SK-N-SH treated with all-trans-retinoic acid at 6 μM for 48 hours (cell line): ENCODE results near the gene ADAM17.
"Not testable (repeated sequence)": the region's sequence is repeated elsewhere in the genome, so short reads cannot be mapped to it uniquely, and the experiment has no call there.

Experiments
- ATAC-seq: fragments of 200-7000 bp; cut with Tn5 transposase; 3 replicates; pipeline ENCODE4 v1.9.1; 2020; ENCODE audit warnings: mild to moderate bottlenecking, moderate library complexity
- ARNTL ChIP-seq: fragments of 450-650 bp; formaldehyde crosslinking; IDR thresholded peaks from 2 replicates; pipeline ENCODE4 v1.5.0; 2020; ENCODE audit warnings: low read depth, mild to moderate bottlenecking, moderate library complexity, borderline replicate concordance
- BACH2 ChIP-seq: fragments of 250-450 bp; sonication (Bioruptor Pico); IDR thresholded peaks from 2 replicates; pipeline ENCODE4 v1.9.0; 2021; ENCODE audit warnings: mild to moderate bottlenecking, borderline replicate concordance
- CSDC2 ChIP-seq: fragments of 250-450 bp; sonication (Bioruptor Pico); IDR thresholded peaks from 2 replicates; pipeline ENCODE4 v1.5.0; 2020; ENCODE audit warnings: mild to moderate bottlenecking, moderate library complexity
- ESRRG ChIP-seq: fragments of 250-450 bp; sonication (Bioruptor Pico); IDR thresholded peaks from 2 replicates; pipeline ENCODE4 v1.6.1; 2021; ENCODE audit warnings: mild to moderate bottlenecking
- GLIS3 ChIP-seq: fragments of 250-450 bp; sonication (Bioruptor Pico); IDR thresholded peaks from 2 replicates; pipeline ENCODE4 v1.5.0; 2020; ENCODE audit warnings: mild to moderate bottlenecking, moderate library complexity
- ISL1 ChIP-seq: fragments of 250-450 bp; sonication (Bioruptor Pico); IDR thresholded peaks from 2 replicates; pipeline ENCODE4 v2.1.2; 2022; ENCODE audit warnings: mild to moderate bottlenecking, moderate library complexity
- OSR1 ChIP-seq: fragments of 250-450 bp; sonication (Bioruptor Pico); IDR thresholded peaks from 2 replicates; pipeline ENCODE4 v1.8.0; 2022; ENCODE audit warnings: moderate library complexity, mild to moderate bottlenecking, inconsistent platforms
- RARB ChIP-seq: fragments of 250-450 bp; sonication (Bioruptor Pico); IDR thresholded peaks from 2 replicates; pipeline ENCODE4 v1.8.0; 2021; ENCODE audit warnings: mild to moderate bottlenecking, moderate library complexity
- SNAI2 ChIP-seq: fragments of 250-450 bp; sonication (Bioruptor Pico); IDR thresholded peaks from 2 replicates; pipeline ENCODE4 v1.5.0; 2020; ENCODE audit warnings: mild to moderate bottlenecking, moderate library complexity
- TCF4 ChIP-seq: fragments of 250-450 bp; sonication (Bioruptor Pico); IDR thresholded peaks from 2 replicates; pipeline ENCODE4 v1.8.0; 2021; ENCODE audit warnings: mild to moderate bottlenecking, moderate library complexity, borderline replicate concordance
- TOX ChIP-seq: fragments of 250-450 bp; sonication (Bioruptor Pico); IDR thresholded peaks from 2 replicates; pipeline ENCODE4 v1.8.0; 2021; ENCODE audit warnings: mild to moderate bottlenecking, moderate library complexity, borderline replicate concordance
- ZC3H10 ChIP-seq: fragments of 250-450 bp; sonication (Bioruptor Pico); IDR thresholded peaks from 2 replicates; pipeline ENCODE4 v1.5.1; 2021; ENCODE audit warnings: mild to moderate bottlenecking, moderate library complexity
- ZFP3 ChIP-seq: fragments of 250-450 bp; sonication (Bioruptor Pico); IDR thresholded peaks from 2 replicates; pipeline ENCODE4 v1.5.0; 2020; ENCODE audit warnings: mild to moderate bottlenecking, moderate library complexity
- ZFP30 ChIP-seq: fragments of 450-650 bp; formaldehyde crosslinking; IDR thresholded peaks from 2 replicates; pipeline ENCODE4 v1.5.0; 2022; ENCODE audit warnings: mild to moderate bottlenecking, moderate library complexity
- ZNF565 ChIP-seq: fragments of 450-650 bp; formaldehyde crosslinking; conservative IDR thresholded peaks from 2 replicates; pipeline ENCODE4 v1.5.0; 2020; ENCODE audit warnings: low read depth, mild to moderate bottlenecking, moderate library complexity
- ZNF70 ChIP-seq: fragments of 450-650 bp; formaldehyde crosslinking; IDR thresholded peaks from 2 replicates; pipeline ENCODE4 v1.5.0; 2020; ENCODE audit warnings: mild to moderate bottlenecking, moderate library complexity
- ZNF8 ChIP-seq: fragments of 450-650 bp; formaldehyde crosslinking; IDR thresholded peaks from 2 replicates; pipeline ENCODE4 v1.5.0; 2020; ENCODE audit warnings: mild to moderate bottlenecking, moderate library complexity
- TF ChIP-seq, protein P1 (sequence below): fragments of 250-450 bp; sonication (Bioruptor Pico); IDR thresholded peaks from 2 replicates; pipeline ENCODE4 v1.8.0; 2020; ENCODE audit warnings: mild to moderate bottlenecking, moderate library complexity, borderline replicate concordance
- TF ChIP-seq, protein P2 (sequence below): fragments of 250-450 bp; sonication (Bioruptor Pico); IDR thresholded peaks from 2 replicates; pipeline ENCODE4 v1.5.1; 2020; ENCODE audit warnings: low read depth, mild to moderate bottlenecking, moderate library complexity
- TF ChIP-seq, protein P3 (sequence below): fragments of 250-450 bp; sonication (Bioruptor Pico); IDR thresholded peaks from 2 replicates; pipeline ENCODE4 v1.8.0; 2021; ENCODE audit warnings: low read depth, mild to moderate bottlenecking, moderate library complexity, borderline replicate concordance
- TF ChIP-seq, protein P4 (sequence below): fragments of 250-450 bp; sonication (Bioruptor Pico); IDR thresholded peaks from 2 replicates; pipeline ENCODE4 v1.5.1; 2021; ENCODE audit warnings: mild to moderate bottlenecking, moderate library complexity
- TF ChIP-seq, protein P5 (sequence below): fragments of 250-450 bp; sonication (Bioruptor Pico); IDR thresholded peaks from 2 replicates; pipeline ENCODE4 v1.5.0; 2020; ENCODE audit warnings: mild to moderate bottlenecking, moderate library complexity

ADAM17 gene

DNA sequence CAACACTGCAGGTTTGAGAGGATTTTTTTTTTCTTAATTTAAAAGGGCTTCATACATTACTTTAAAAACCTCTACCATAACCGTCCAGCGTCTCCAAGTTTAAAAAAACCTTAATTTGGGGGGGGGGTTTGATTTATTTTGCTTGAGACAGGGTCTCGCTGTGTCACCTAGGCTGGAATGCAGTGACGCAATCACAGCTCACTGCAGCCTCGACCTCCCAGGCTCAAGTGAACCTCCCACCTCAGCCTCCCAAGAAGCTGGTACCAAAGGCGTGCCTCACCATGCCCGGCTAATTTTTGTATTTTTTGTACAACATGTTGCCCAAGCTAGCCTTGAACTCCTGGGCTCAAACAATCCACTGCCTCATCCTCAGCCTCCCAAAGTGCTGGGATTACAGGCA lies 36.9 kb downstream of the ADAM17 start:
- TF ChIP-seq ZNF565 (CRISPR knock-in tag) (no peak), ZFP30 (CRISPR knock-in tag) (no peak), OSR1 (CRISPR knock-in tag) (no peak), ZC3H10 (no peak), ZNF8 (CRISPR knock-in tag) (no peak), SNAI2 (no peak), ARNTL (CRISPR knock-in tag) (no peak), TCF4 (CRISPR knock-in tag) (no peak), BACH2 (CRISPR knock-in tag) (no peak), ISL1 (CRISPR knock-in tag) (no peak), CSDC2 (CRISPR knock-in tag) (no peak), TOX (CRISPR knock-in tag) (no peak), ESRRG (no peak), GLIS3 (no peak), ZFP3 (CRISPR knock-in tag) (no peak)
- TF ChIP-seq, protein P1, sequence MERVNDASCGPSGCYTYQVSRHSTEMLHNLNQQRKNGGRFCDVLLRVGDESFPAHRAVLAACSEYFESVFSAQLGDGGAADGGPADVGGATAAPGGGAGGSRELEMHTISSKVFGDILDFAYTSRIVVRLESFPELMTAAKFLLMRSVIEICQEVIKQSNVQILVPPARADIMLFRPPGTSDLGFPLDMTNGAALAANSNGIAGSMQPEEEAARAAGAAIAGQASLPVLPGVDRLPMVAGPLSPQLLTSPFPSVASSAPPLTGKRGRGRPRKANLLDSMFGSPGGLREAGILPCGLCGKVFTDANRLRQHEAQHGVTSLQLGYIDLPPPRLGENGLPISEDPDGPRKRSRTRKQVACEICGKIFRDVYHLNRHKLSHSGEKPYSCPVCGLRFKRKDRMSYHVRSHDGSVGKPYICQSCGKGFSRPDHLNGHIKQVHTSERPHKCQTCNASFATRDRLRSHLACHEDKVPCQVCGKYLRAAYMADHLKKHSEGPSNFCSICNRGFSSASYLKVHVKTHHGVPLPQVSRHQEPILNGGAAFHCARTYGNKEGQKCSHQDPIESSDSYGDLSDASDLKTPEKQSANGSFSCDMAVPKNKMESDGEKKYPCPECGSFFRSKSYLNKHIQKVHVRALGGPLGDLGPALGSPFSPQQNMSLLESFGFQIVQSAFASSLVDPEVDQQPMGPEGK: no peak
- TF ChIP-seq, protein P2, sequence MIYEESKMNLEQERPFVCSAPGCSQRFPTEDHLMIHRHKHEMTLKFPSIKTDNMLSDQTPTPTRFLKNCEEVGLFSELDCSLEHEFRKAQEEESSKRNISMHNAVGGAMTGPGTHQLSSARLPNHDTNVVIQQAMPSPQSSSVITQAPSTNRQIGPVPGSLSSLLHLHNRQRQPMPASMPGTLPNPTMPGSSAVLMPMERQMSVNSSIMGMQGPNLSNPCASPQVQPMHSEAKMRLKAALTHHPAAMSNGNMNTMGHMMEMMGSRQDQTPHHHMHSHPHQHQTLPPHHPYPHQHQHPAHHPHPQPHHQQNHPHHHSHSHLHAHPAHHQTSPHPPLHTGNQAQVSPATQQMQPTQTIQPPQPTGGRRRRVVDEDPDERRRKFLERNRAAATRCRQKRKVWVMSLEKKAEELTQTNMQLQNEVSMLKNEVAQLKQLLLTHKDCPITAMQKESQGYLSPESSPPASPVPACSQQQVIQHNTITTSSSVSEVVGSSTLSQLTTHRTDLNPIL: no peak
- TF ChIP-seq, protein P3, sequence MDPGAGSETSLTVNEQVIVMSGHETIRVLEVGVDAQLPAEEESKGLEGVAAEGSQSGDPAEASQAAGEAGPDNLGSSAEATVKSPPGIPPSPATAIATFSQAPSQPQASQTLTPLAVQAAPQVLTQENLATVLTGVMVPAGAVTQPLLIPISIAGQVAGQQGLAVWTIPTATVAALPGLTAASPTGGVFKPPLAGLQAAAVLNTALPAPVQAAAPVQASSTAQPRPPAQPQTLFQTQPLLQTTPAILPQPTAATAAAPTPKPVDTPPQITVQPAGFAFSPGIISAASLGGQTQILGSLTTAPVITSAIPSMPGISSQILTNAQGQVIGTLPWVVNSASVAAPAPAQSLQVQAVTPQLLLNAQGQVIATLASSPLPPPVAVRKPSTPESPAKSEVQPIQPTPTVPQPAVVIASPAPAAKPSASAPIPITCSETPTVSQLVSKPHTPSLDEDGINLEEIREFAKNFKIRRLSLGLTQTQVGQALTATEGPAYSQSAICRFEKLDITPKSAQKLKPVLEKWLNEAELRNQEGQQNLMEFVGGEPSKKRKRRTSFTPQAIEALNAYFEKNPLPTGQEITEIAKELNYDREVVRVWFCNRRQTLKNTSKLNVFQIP: no peak
- TF ChIP-seq, protein P4, sequence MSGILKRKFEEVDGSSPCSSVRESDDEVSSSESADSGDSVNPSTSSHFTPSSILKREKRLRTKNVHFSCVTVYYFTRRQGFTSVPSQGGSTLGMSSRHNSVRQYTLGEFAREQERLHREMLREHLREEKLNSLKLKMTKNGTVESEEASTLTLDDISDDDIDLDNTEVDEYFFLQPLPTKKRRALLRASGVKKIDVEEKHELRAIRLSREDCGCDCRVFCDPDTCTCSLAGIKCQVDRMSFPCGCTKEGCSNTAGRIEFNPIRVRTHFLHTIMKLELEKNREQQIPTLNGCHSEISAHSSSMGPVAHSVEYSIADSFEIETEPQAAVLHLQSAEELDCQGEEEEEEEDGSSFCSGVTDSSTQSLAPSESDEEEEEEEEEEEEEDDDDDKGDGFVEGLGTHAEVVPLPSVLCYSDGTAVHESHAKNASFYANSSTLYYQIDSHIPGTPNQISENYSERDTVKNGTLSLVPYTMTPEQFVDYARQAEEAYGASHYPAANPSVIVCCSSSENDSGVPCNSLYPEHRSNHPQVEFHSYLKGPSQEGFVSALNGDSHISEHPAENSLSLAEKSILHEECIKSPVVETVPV (CRISPR knock-in tag): no peak
- no peak for ATAC-seq

DNA sequence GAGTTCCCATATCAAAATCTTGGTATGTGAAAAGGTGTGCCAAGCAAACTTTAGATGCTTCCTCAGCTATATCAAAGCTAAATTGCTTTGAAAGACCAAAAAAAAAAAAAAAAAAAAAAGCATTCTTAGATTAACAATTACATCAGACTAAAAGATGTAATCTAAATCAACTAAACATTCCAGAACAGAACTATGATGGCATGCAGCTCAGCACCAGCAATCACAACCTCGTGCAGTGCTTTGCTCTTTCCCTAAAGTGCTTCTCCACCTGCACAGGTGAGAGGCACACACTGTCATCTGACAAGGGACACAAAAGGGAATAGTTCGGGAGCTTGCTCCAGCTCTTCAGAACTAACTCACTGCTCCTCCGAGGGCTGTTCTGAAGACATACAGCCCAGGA lies 37.5 kb downstream of the ADAM17 start:
- ATAC-seq: no peak; the same call in 2 of the 3 replicates
- peak; percentile 20 for TF ChIP-seq ISL1 (CRISPR knock-in tag)
- no peak for TF ChIP-seq ZNF565 (CRISPR knock-in tag)

DNA sequence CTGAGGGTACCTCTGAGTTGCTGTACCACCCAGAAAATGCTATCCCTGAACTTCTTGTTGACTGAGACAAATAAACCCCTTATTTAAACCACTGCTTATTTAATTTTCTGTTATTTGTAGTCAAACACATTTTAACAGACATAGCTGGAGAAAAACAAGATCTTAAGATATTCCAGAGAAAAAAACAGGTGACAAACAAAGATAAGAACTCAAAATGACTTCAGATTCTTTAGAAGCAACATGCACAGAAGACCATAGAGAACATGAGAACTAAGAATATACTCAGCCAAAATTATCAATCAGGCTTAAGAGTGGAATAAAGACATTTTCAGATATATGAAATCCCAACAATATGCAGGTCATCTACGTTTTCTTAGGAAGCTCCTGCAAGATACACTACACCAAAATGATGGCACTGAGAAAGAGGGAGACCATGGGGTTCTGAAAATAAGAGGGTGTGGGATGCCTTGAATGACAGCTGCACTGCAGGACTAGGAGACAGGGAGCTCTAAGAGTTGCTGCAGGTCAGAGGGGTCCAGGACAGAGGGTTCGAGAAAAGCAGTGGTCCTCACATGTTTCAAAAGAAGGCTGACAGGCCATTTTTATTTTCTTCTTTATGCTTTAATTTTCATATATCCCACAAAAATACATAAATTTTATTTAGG lies 38.4 kb downstream of the ADAM17 start:
- ATAC-seq: no peak

DNA sequence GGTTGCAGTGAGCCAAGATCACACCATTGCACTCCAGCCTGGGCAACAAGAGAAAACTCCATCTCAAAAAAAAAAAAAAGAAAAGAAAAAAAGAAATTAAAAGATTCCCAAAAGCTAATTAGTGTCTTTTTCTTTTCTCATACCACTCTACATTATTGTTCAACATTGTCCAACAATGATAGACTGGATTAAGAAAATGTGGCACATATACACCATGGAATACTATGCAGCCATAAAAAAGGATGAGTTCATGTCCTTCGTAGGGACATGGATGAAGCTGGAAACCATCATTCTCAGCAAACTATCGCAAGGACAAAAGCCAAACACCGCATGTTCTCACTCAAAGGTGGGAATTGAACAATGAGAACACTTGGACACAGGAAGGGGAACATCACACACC lies 41.7 kb downstream of the ADAM17 start:
- ATAC-seq: not testable (repeated sequence)

More for the DNA sequence above, 38.4 kb downstream of the ADAM17 start:
- TF ChIP-seq BACH2 (CRISPR knock-in tag) (no peak), RARB (no peak), ISL1 (CRISPR knock-in tag) (no peak), TCF4 (CRISPR knock-in tag) (no peak), SNAI2 (no peak), TOX (CRISPR knock-in tag) (no peak)
- TF ChIP-seq, all 23 proteins: peak for 0

DNA sequence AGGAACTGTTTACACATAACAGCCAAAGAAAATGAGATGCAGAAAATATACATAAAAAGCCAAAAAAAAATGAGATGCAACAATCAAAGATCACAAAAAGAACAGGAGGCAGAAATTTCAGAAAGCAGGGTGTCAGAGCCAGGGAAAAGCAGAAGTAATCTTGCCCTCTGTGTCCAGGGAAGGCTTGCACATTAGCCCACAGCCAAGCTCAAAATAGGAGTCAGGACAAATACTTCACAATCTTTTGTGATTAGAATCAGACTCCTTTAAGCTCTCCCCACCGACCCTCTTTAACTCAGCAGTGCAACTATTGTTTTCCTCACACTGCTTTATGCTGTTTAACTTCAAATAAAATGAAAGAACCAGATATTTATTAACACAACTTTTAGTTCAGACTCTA lies 46.7 kb downstream of the ADAM17 start:
- TF ChIP-seq, protein P2: no peak
- TF ChIP-seq TOX (CRISPR knock-in tag) (no peak), RARB (no peak), ZNF70 (CRISPR knock-in tag) (no peak), GLIS3 (no peak), ARNTL (CRISPR knock-in tag) (no peak), ZNF8 (CRISPR knock-in tag) (no peak), CSDC2 (CRISPR knock-in tag) (no peak), ZFP30 (CRISPR knock-in tag) (no peak), ZFP3 (CRISPR knock-in tag) (no peak), ISL1 (CRISPR knock-in tag) (no peak)
- TF ChIP-seq, protein P5, sequence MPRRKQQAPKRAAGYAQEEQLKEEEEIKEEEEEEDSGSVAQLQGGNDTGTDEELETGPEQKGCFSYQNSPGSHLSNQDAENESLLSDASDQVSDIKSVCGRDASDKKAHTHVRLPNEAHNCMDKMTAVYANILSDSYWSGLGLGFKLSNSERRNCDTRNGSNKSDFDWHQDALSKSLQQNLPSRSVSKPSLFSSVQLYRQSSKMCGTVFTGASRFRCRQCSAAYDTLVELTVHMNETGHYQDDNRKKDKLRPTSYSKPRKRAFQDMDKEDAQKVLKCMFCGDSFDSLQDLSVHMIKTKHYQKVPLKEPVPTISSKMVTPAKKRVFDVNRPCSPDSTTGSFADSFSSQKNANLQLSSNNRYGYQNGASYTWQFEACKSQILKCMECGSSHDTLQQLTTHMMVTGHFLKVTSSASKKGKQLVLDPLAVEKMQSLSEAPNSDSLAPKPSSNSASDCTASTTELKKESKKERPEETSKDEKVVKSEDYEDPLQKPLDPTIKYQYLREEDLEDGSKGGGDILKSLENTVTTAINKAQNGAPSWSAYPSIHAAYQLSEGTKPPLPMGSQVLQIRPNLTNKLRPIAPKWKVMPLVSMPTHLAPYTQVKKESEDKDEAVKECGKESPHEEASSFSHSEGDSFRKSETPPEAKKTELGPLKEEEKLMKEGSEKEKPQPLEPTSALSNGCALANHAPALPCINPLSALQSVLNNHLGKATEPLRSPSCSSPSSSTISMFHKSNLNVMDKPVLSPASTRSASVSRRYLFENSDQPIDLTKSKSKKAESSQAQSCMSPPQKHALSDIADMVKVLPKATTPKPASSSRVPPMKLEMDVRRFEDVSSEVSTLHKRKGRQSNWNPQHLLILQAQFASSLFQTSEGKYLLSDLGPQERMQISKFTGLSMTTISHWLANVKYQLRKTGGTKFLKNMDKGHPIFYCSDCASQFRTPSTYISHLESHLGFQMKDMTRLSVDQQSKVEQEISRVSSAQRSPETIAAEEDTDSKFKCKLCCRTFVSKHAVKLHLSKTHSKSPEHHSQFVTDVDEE (CRISPR knock-in tag): no peak
- TF ChIP-seq, protein P4 (CRISPR knock-in tag): no peak
- peak; percentile 44; the same call in 1 of the 3 replicates for ATAC-seq
